LHCN-M2 (cell line): ENCODE measurements around the gene PPM1M. TPM values are rescaled to one million over a fixed set of nuclear protein-coding genes. Genes with fewer than 3 reads are reported as not detected.
"Not testable (repeated sequence)": the region's sequence is repeated elsewhere in the genome, so short reads cannot be mapped to it uniquely, and the experiment has no call there.

Experiments used
- DNase-seq: peaks from one replicate; pipeline ENCODE4 v3.0.0-alpha.2; 2012; ENCODE audit warnings: low read depth
- total RNA-seq: library from RNA; depleted of rRNA; stranded (reverse); fragments of >200 nt; gene quantifications from 2 replicates; pipeline ENCODE4 v1.2.3, GENCODE V29; 2014

PPM1M gene
- total RNA-seq, 1 experiment from 2014 or later: 22.3 TPM

GRCh38 chr3:52277071-52277964 is 31.8 kb downstream of the PPM1M start:
- DNase-seq: peak; percentile 64

- peak; percentile 55 for DNase-seq
These were observed 32.5 kb downstream of the PPM1M start for GRCh38 chr3:52277972-52278509.

- DNase-seq: peak; percentile 90
These were observed 33.0 kb downstream of the PPM1M start, which contains the start of gene WDR82 for GRCh38 chr3:52278510-52279069. TSS of gene WDR82 (minus strand) at chr3:52278649. CDS start at chr3:52278361, 288 bp downstream.

GRCh38 chr3:52279596-52279995 is 34.0 kb downstream of the PPM1M start:
- DNase-seq: no peak

GRCh38 chr3:52280050-52280461 is 34.5 kb downstream of the PPM1M start:
- DNase-seq: peak; percentile 88

GRCh38 chr3:52281981-52282801 is 36.6 kb downstream of the PPM1M start:
- DNase-seq: peak; percentile 30

- no peak for DNase-seq
These were observed 37.7 kb downstream of the PPM1M start for GRCh38 chr3:52283306-52283705.

GRCh38 chr3:52284051-52284450 is 38.5 kb downstream of the PPM1M start:
- not testable (repeated sequence) for DNase-seq

- DNase-seq: peak; percentile 8
These were observed 41.2 kb downstream of the PPM1M start for GRCh38 chr3:52286777-52287110.

- no peak for DNase-seq
These were observed 43.1 kb downstream of the PPM1M start for GRCh38 chr3:52288674-52289073.

GRCh38 chr3:52289338-52289746 is 43.8 kb downstream of the PPM1M start:
- DNase-seq: no peak

GRCh38 chr3:52289747-52290595 is 44.4 kb downstream of the PPM1M start:
- DNase-seq: no peak

- DNase-seq: no peak
These were observed 45.3 kb downstream of the PPM1M start for GRCh38 chr3:52290596-52291507.

GRCh38 chr3:52291508-52292181 is 46.1 kb downstream of the PPM1M start:
- no peak for DNase-seq

GRCh38 chr3:52292247-52293065 is 46.9 kb downstream of the PPM1M start:
- DNase-seq: no peak

- DNase-seq: no peak
These were observed 48.1 kb downstream of the PPM1M start for GRCh38 chr3:52293491-52294319.
